ENCODE measurements around the gene SF3A2.

DNA sequence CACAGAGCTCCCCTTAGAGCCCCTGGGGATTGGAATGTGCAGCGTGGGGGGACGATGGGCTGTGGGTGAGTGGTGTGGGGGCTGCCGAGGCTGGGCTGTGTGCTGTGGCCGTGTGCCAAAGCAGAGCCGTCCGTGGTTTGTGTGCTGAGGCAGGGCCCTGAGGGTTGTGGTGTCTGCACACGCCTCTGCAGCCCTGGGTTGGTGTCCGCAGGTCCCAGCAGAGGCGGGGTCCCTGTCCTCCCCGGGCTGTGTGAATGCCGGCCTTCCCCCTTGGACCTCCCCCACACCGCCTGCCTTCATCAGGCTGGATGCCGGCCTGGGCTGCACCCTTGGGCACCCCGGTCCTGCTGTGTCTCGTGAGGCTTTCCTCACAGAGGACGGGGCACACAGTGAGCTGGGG, 46.7 kb upstream of the SF3A2 start:
- TF ChIP-seq POLR2A (IDR thresholded peaks at IDR 0.05) (no peak), EP300 (IDR thresholded peaks at IDR 0.05) (no peak)
- TF ChIP-seq, protein P1, sequence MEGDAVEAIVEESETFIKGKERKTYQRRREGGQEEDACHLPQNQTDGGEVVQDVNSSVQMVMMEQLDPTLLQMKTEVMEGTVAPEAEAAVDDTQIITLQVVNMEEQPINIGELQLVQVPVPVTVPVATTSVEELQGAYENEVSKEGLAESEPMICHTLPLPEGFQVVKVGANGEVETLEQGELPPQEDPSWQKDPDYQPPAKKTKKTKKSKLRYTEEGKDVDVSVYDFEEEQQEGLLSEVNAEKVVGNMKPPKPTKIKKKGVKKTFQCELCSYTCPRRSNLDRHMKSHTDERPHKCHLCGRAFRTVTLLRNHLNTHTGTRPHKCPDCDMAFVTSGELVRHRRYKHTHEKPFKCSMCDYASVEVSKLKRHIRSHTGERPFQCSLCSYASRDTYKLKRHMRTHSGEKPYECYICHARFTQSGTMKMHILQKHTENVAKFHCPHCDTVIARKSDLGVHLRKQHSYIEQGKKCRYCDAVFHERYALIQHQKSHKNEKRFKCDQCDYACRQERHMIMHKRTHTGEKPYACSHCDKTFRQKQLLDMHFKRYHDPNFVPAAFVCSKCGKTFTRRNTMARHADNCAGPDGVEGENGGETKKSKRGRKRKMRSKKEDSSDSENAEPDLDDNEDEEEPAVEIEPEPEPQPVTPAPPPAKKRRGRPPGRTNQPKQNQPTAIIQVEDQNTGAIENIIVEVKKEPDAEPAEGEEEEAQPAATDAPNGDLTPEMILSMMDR (IDR thresholded peaks at IDR 0.05), result no peak
